AG09309 (cell line): ENCODE measurements around the gene GLCCI1.

Experiments used
- DNase-seq: peaks from one replicate; pipeline ENCODE4 v3.0.0-alpha.2; 2010; ENCODE audit warnings: low read depth
- H3K4me3 ChIP-seq: 2 replicates; pipeline ENCODE4 v1.5.1; 2011; ENCODE audit warnings: mild to moderate bottlenecking, low read depth, low read length, moderate library complexity; ENCODE audit not compliant: control insufficient read depth
- TF ChIP-seq, protein P1 (sequence below): IDR thresholded peaks from 2 replicates; pipeline ENCODE4 v1.5.1; 2011; ENCODE audit warnings: mild to moderate bottlenecking, low read depth, low read length, inconsistent platforms; ENCODE audit not compliant: insufficient read depth, control insufficient read depth; ENCODE audit errors: missing control alignments

The GLCCI1 gene

GRCh38 chr7:8121243-8121642, 152.6 kb downstream of the GLCCI1 start:
- H3K4me3 ChIP-seq: no peak overlapping the region
- TF ChIP-seq, protein P1, sequence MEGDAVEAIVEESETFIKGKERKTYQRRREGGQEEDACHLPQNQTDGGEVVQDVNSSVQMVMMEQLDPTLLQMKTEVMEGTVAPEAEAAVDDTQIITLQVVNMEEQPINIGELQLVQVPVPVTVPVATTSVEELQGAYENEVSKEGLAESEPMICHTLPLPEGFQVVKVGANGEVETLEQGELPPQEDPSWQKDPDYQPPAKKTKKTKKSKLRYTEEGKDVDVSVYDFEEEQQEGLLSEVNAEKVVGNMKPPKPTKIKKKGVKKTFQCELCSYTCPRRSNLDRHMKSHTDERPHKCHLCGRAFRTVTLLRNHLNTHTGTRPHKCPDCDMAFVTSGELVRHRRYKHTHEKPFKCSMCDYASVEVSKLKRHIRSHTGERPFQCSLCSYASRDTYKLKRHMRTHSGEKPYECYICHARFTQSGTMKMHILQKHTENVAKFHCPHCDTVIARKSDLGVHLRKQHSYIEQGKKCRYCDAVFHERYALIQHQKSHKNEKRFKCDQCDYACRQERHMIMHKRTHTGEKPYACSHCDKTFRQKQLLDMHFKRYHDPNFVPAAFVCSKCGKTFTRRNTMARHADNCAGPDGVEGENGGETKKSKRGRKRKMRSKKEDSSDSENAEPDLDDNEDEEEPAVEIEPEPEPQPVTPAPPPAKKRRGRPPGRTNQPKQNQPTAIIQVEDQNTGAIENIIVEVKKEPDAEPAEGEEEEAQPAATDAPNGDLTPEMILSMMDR: no peak
- DNase-seq: no peak

DNA sequence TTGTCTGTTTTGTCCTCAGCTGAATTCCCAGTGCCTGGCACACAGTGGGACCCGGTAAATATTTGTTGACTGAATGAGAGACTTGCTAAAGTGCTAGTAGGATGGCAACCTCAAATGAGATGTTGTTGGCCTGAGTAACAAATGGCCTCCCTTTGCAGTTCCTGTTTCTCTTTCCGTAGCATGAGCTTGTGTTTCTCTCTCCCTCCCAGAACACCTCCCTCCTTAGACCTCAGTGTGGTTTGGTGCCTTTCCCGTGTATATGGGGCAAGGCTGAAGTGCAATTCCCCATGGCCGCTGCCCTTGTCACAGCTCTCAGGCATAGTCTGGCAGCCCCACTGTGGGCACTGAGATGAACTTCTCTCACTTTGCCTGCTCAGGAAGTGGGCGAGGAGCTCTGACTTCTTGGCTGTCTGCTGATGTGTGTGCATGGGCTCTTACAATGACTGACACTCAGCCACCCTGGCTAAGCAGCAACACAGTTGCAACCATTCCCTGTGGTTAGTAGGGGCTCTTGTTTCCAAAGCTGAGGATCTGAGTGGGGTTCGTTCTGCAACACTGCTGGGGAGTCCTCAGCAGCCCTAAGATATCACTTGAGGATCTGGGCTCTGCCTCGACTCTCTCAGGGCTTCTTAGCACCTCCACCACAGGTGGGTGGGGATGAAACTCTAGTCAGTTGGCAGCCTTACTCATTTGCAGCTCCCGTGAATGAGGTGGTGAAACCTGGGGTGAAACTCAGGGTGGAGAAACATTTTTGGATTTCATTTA, 157.3 kb downstream of the GLCCI1 start:
- TF ChIP-seq, protein P1: no peak
- no peak overlapping the region for H3K4me3 ChIP-seq
- DNase-seq: no peak

DNA sequence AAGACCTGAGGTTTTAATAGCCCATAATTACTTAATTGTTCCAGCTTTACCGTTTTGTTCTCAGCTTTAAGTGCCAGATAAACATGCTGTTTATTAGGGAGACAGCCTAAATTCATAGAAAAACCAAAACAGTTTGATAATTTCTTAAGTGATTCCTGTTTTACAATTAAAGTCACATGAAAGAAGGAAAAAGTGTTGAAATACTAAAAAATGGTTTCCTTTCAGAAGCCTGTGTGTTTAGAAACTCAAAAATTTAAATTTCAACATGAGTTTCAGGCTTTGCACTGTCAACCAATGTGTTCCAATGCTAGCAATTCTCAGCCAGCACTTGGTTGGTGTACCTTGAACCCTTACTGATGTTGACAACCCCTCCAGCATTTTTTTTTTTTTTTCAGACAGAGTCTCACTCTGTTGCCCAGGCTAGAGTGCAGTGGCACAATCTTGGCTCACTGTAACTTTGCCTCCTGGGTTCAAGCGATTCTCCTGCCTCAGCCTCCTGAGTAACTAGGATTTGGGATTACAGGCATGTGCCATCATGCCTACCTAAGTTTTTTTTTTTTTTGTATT, 158.1 kb downstream of the GLCCI1 start:
- TF ChIP-seq, protein P1: no peak
- DNase-seq: no peak
- H3K4me3 ChIP-seq: no peak overlapping the region

- TF ChIP-seq, protein P1: no peak
- no peak overlapping the region for H3K4me3 ChIP-seq
- no peak for DNase-seq
Observed at GRCh38 chr7:8128449-8129317, 160.1 kb downstream of the GLCCI1 start.

- no peak for DNase-seq
- no peak overlapping the region for H3K4me3 ChIP-seq
- TF ChIP-seq, protein P1: no peak
Observed at GRCh38 chr7:8129318-8129659, 160.7 kb downstream of the GLCCI1 start.

GRCh38 chr7:8130663-8131062, 162.1 kb downstream of the GLCCI1 start:
- TF ChIP-seq, protein P1: no peak
- H3K4me3 ChIP-seq: no peak overlapping the region
- DNase-seq: no peak
